ENCODE results near the gene YIF1B. TPM values are rescaled to one million over a fixed set of nuclear protein-coding genes. Genes with fewer than 3 reads are reported as not detected.

The YIF1B gene
- total and polyA plus RNA-seq, 2 of the 4 experiments (the other 2 are of a cell fraction) = 72.2 to 165 TPM

GRCh38 chr19:38337360-38337653 is 21.6 kb upstream of the YIF1B start:
- ChIA-PET POLR2A (ENCODE audit: unreplicated experiment) (no interaction called here), CTCF (no interaction called here)
- Histone ChIP-seq H3K9ac (ENCODE audit: low read depth, low read length) (no peak overlapping the region), H3K79me1 (ENCODE audit: low read depth in 1 of 2, low read length in 2 of 2) (no peaks in the 10 kb centered on the region; a peak in 1 of 4 replicates), H3K4me1 (ENCODE audit: control insufficient read depth, insufficient read depth, low read length) (no peaks in the 10 kb centered on the region), H3K9me3 (ENCODE audit: control insufficient read depth, insufficient read depth, low read length) (no peaks in the 10 kb centered on the region), H3K4me3 (ENCODE audit: insufficient read depth, low read depth, low read length) (no peak overlapping the region), H4K8ac (ENCODE audit: low read depth in 2 of 2, low read length in 2 of 2) (0 out of 4 replicates have a peak overlapping the region, but pooled peaks of 1 of the 2 experiments have one; percentile 40), H3K9me1 (ENCODE audit: insufficient read depth, low read length) (peaks cover 5% of the 10 kb centered on the region; the same call in 1 of the 2 replicates), H3K36me3 (ENCODE audit: control insufficient read depth, insufficient read depth, low read length) (no peaks in the 10 kb centered on the region), H2BK20ac (ENCODE audit: low read depth, low read length) (no peak overlapping the region), H2AFZ (replicated peaks; ENCODE audit: low read length, poor library complexity) (peak overlapping the region; percentile 85), H3K27me3 (ENCODE audit: control insufficient read depth, insufficient read depth, low read length) (no peaks in the 10 kb centered on the region), H3K18ac (ENCODE audit: low read depth, low read length) (no peak overlapping the region), H2AK5ac (ENCODE audit: low read depth, low read length) (0 out of 2 replicates have a peak overlapping the region, but pooled peaks have one; percentile 58), H3K56ac (ENCODE audit: extremely low read depth, insufficient read depth, low read length) (no peak overlapping the region), H4K20me1 (ENCODE audit: insufficient read depth, low read length) (no peaks in the 10 kb centered on the region), H3K23ac (ENCODE audit: low read depth, low read length) (no peak overlapping the region), H4K91ac (ENCODE audit: insufficient read depth, low read depth, low read length) (no peak overlapping the region), H3K14ac (replicated peaks; ENCODE audit: low read depth, low read length) (no peak overlapping the region), H3K4me2 (ENCODE audit: low read depth, low read length) (no peak overlapping the region; the same call in 1 of the 2 replicates), H2BK5ac (ENCODE audit: low read depth, low read length, poor library complexity, severe bottlenecking) (no peak overlapping the region), H4K5ac (ENCODE audit: low read depth, low read length) (no peak overlapping the region), H3K27ac (ENCODE audit: insufficient read depth, low read length) (no peak overlapping the region), H2BK15ac (ENCODE audit: low read depth, low read length) (no peak overlapping the region), H2AK9ac (replicated peaks; ENCODE audit: low read depth, low read length, poor library complexity) (peak overlapping the region; percentile 37), H2BK120ac (ENCODE audit: low read depth, low read length) (no peak overlapping the region), H3K4ac (ENCODE audit: low read depth, low read length) (no peak overlapping the region)
- intact Hi-C loops (cut with micrococcal nuclease) (loop anchor here (2.0 kb wide), 2 partner anchors 37 to 435 kb away; partner anchors contain the start of gene PSMD8), dilution Hi-C loops (cut with HindIII; ENCODE audit: low sequenced_read_pairs, unreplicated experiment) (no loop called here), in situ Hi-C loops (cut with MboI; ENCODE audit: low sequenced_read_pairs) (loop anchor here (10.0 kb wide), 1 partner anchor 443 kb away; no protein-coding TSS in a partner anchor)
- DNase-seq (no peak), ATAC-seq (ENCODE audit: low read depth) (no peak)
- WGBS, 2 experiments (ENCODE audit: extremely low coverage in 2 of 2, insufficient read length in 1 of 2) = no CpG with 5 or more reads among the region's 10 CpGs
- no TSS peak for BruUV-seq (replicated peaks)
- TF ChIP-seq RCOR1 (IDR thresholded peaks at IDR 0.05; ENCODE audit: insufficient replicate concordance, low read length) = no peak
